IMR-90 (cell line): Measurements from ENCODE around the gene ELMO1. TPM values are rescaled to one million over a fixed set of nuclear protein-coding genes. Genes with fewer than 3 reads are reported as not detected.

Experiments used
- ATAC-seq: fragments of 200-7000 bp; cut with Tn5 transposase; 2 replicates; pipeline ENCODE4 v1.9.1; 2020; ENCODE audit warnings: low read depth, mild to moderate bottlenecking, moderate library complexity
- BruUV-seq: library from RNA; stranded (reverse); fragments of 400-500 nt; replicated peaks from 2 replicates; lab custom pipeline; 2021; lab: Mats Ljungman, UMichigan
- CTCF ChIA-PET: fragments of 300-600 bp; formaldehyde crosslinking; extraction: SDS; loops from one replicate; lab custom pipeline; 2021; ENCODE audit warnings: antibody characterized with exemption; lab: Yijun Ruan, JAX
- POLR2A ChIA-PET: fragments of 300-600 bp; sonication (Branson Sonifier 250); formaldehyde crosslinking; loops from one replicate; lab custom pipeline; 2022; ENCODE audit warnings: antibody characterized with exemption; ENCODE audit not compliant: unreplicated experiment; lab: Charles Lee
- DNase-seq: peaks from one replicate; pipeline ENCODE4 v3.0.0; 2013
- H2AFZ ChIP-seq: replicated peaks from 2 replicates; pipeline ENCODE3; 2013; ENCODE audit warnings: low read length, mild to moderate bottlenecking; ENCODE audit not compliant: poor library complexity
- H2AK5ac ChIP-seq: 2 replicates; pipeline ENCODE4 v1.6.1; 2013; ENCODE audit warnings: low read depth, low read length, inconsistent platforms
- H2AK9ac ChIP-seq: replicated peaks from 2 replicates; pipeline ENCODE3; 2013; ENCODE audit warnings: mild to moderate bottlenecking, low read depth, low read length, moderate library complexity; ENCODE audit not compliant: poor library complexity
- H2BK120ac ChIP-seq: 2 replicates; pipeline ENCODE4 v1.6.1; 2013; ENCODE audit warnings: low read depth, low read length, inconsistent platforms
- H2BK15ac ChIP-seq: 3 replicates; pipeline ENCODE4 v1.6.1; 2013; ENCODE audit warnings: low read depth, low read length, inconsistent platforms
- H2BK20ac ChIP-seq: 2 replicates; pipeline ENCODE4 v1.6.1; 2013; ENCODE audit warnings: low read depth, mild to moderate bottlenecking, inconsistent platforms, low read length, moderate library complexity
- H2BK5ac ChIP-seq: 2 replicates; pipeline ENCODE4 v1.6.1; 2013; ENCODE audit warnings: mild to moderate bottlenecking, low read depth, low read length, inconsistent platforms; ENCODE audit not compliant: poor library complexity, severe bottlenecking
- H3K14ac ChIP-seq: replicated peaks from 2 replicates; pipeline ENCODE4 v1.6.1; 2013; ENCODE audit warnings: low read depth, low read length, inconsistent platforms
- H3K18ac ChIP-seq: 2 replicates; pipeline ENCODE4 v1.6.1; 2013; ENCODE audit warnings: low read depth, low read length, control low read depth
- H3K23ac ChIP-seq: 2 replicates; pipeline ENCODE4 v1.6.1; 2013; ENCODE audit warnings: low read depth, low read length, inconsistent platforms
- H3K27ac ChIP-seq: 2 replicates; pipeline ENCODE4 v1.5.1; 2013; ENCODE audit warnings: mild to moderate bottlenecking, control low read depth, low read length; ENCODE audit not compliant: insufficient read depth
- H3K27me3 ChIP-seq: 2 replicates; pipeline ENCODE4 v1.6.1; 2013; ENCODE audit warnings: low read length; ENCODE audit not compliant: control insufficient read depth, insufficient read depth
- H3K36me3 ChIP-seq: 2 replicates; pipeline ENCODE4 v1.6.1; 2013; ENCODE audit warnings: low read length, mixed read lengths; ENCODE audit not compliant: control insufficient read depth, insufficient read depth
- H3K4ac ChIP-seq: 2 replicates; pipeline ENCODE4 v1.6.1; 2013; ENCODE audit warnings: low read depth, low read length, inconsistent platforms
- H3K4me1 ChIP-seq: 2 replicates; pipeline ENCODE4 v1.6.1; 2013; ENCODE audit warnings: low read length, mixed read lengths; ENCODE audit not compliant: control insufficient read depth, insufficient read depth
- H3K4me2 ChIP-seq: 2 replicates; pipeline ENCODE4 v1.6.1; 2013; ENCODE audit warnings: low read depth, mild to moderate bottlenecking, control low read depth, low read length, moderate library complexity
- H3K4me3 ChIP-seq: 2 replicates; pipeline ENCODE4 v1.5.1; 2013; ENCODE audit warnings: low read depth, mild to moderate bottlenecking, control low read depth, low read length, moderate library complexity; ENCODE audit not compliant: insufficient read depth
- H3K56ac ChIP-seq: 2 replicates; pipeline ENCODE4 v1.6.1; 2013; ENCODE audit warnings: low read length, inconsistent platforms; ENCODE audit not compliant: insufficient read depth; ENCODE audit errors: extremely low read depth
- H3K79me1 ChIP-seq, 2 experiments: 2 replicates each; pipeline ENCODE4 v1.6.1; 2013; ENCODE audit warnings: low read length in 2 of 2, inconsistent platforms in 1 of 2, low read depth in 1 of 2
- H3K9ac ChIP-seq: 2 replicates; pipeline ENCODE4 v1.6.1; 2013; ENCODE audit warnings: low read depth, low read length, control low read depth
- H3K9me1 ChIP-seq: 2 replicates; pipeline ENCODE4 v1.6.1; 2013; ENCODE audit warnings: low read length, inconsistent platforms; ENCODE audit not compliant: insufficient read depth
- H3K9me3 ChIP-seq: 2 replicates; pipeline ENCODE4 v1.6.1; 2013; ENCODE audit warnings: low read length; ENCODE audit not compliant: control insufficient read depth, insufficient read depth
- H4K20me1 ChIP-seq: 2 replicates; pipeline ENCODE4 v1.6.1; 2013; ENCODE audit warnings: low read length, inconsistent platforms; ENCODE audit not compliant: insufficient read depth
- H4K5ac ChIP-seq: 2 replicates; pipeline ENCODE4 v1.6.1; 2013; ENCODE audit warnings: mild to moderate bottlenecking, low read depth, low read length, control low read depth
- H4K8ac ChIP-seq, 2 experiments: 2 replicates each; pipeline ENCODE4 v1.6.1; 2013; ENCODE audit warnings: low read depth in 2 of 2, low read length in 2 of 2, control low read depth in 1 of 2, inconsistent platforms in 1 of 2
- H4K91ac ChIP-seq: 2 replicates; pipeline ENCODE4 v1.6.1; 2013; ENCODE audit warnings: low read depth, low read length, inconsistent platforms; ENCODE audit not compliant: insufficient read depth
- CEBPB ChIP-seq: IDR thresholded peaks from 2 replicates; pipeline ENCODE4 v1.6.1; 2012; ENCODE audit warnings: low read depth, low read length, improper control_type of control experiment
- MAZ ChIP-seq: IDR thresholded peaks from 2 replicates; pipeline ENCODE4 v1.6.1; 2012; ENCODE audit warnings: low read depth, mild to moderate bottlenecking, low read length, improper control_type of control experiment, moderate library complexity, borderline replicate concordance
- NFE2L2 ChIP-seq: fragments of 150-350 bp; IDR thresholded peaks from 2 replicates; pipeline ENCODE4 v1.6.1; 2016; ENCODE audit warnings: low read depth, mild to moderate bottlenecking, low read length
- POLR2A ChIP-seq: IDR thresholded peaks from 2 replicates; pipeline ENCODE4 v1.6.1; 2012; ENCODE audit warnings: mild to moderate bottlenecking, low read depth, low read length
- RAD21 ChIP-seq: IDR thresholded peaks from 2 replicates; pipeline ENCODE4 v1.6.1; 2012; ENCODE audit warnings: low read length, improper control_type of control experiment
- RCOR1 ChIP-seq: IDR thresholded peaks from 2 replicates; pipeline ENCODE4 v1.6.1; 2012; ENCODE audit warnings: mild to moderate bottlenecking, low read length, improper control_type of control experiment; ENCODE audit not compliant: insufficient replicate concordance
- SMC3 ChIP-seq: fragments of 150-350 bp; IDR thresholded peaks from 2 replicates; pipeline ENCODE4 v1.6.1; 2016; ENCODE audit warnings: low read depth, mild to moderate bottlenecking, antibody characterized with exemption, low read length, moderate library complexity
- WGBS, 2 experiments: methylation state at CpG; one replicate each; pipeline versions ENCODE4 v1.1.5 to v1.1.7; 2013; ENCODE audit warnings: missing lambda C conversion rate in 2 of 2; ENCODE audit not compliant: insufficient read length in 1 of 2; ENCODE audit errors: extremely low coverage in 2 of 2; 5-methylcytosine and 5-hydroxymethylcytosine counted together
- dilution Hi-C: fragments of 300-500 bp; cut with HindIII; formaldehyde crosslinking; loops from one replicate; pipeline ENCODE4 v1.14.3; 2018; ENCODE audit warnings: low sequenced_read_pairs; ENCODE audit not compliant: unreplicated experiment
- in situ Hi-C: fragments of 300-500 bp; cut with MboI; formaldehyde crosslinking; loops from 3 replicates; pipeline ENCODE4 v1.14.3; 2019; ENCODE audit warnings: low sequenced_read_pairs, inconsistent platforms, mixed read lengths
- intact Hi-C: fragments of 100-400 bp; cut with micrococcal nuclease; formaldehyde crosslinking; loops from 2 replicates; pipeline ENCODE4 v1.10.0; 2022
- polyA plus RNA-seq, 3 experiments: library from polyadenylated mRNA; depleted of rRNA; stranded (reverse); fragments of >200 nt; gene quantifications; 2 replicates each; pipeline ENCODE4 v1.2.3, GENCODE V29; 2012; ENCODE audit warnings: low replicate concordance in 1 of 3
- total RNA-seq: library from RNA; depleted of rRNA; stranded (reverse); fragments of >200 nt; gene quantifications from 2 replicates; pipeline ENCODE4 v1.2.3, GENCODE V29; 2012
- TF ChIP-seq, protein P1 (sequence below): fragments of 150-350 bp; IDR thresholded peaks from 2 replicates; pipeline ENCODE4 v1.6.1; 2017; ENCODE audit warnings: mild to moderate bottlenecking, antibody characterized with exemption, low read length, low read depth
- TF ChIP-seq, protein P2 (sequence below): fragments of 150-350 bp; IDR thresholded peaks from 2 replicates; pipeline ENCODE4 v1.6.1; 2016; ENCODE audit warnings: low read depth, mild to moderate bottlenecking, low read length, moderate library complexity, borderline replicate concordance

ELMO1 gene
- total and polyA plus RNA-seq, 2 of the 4 experiments (the other 2 are of a cell fraction) = 0.03 TPM; not detected in 1

DNA sequence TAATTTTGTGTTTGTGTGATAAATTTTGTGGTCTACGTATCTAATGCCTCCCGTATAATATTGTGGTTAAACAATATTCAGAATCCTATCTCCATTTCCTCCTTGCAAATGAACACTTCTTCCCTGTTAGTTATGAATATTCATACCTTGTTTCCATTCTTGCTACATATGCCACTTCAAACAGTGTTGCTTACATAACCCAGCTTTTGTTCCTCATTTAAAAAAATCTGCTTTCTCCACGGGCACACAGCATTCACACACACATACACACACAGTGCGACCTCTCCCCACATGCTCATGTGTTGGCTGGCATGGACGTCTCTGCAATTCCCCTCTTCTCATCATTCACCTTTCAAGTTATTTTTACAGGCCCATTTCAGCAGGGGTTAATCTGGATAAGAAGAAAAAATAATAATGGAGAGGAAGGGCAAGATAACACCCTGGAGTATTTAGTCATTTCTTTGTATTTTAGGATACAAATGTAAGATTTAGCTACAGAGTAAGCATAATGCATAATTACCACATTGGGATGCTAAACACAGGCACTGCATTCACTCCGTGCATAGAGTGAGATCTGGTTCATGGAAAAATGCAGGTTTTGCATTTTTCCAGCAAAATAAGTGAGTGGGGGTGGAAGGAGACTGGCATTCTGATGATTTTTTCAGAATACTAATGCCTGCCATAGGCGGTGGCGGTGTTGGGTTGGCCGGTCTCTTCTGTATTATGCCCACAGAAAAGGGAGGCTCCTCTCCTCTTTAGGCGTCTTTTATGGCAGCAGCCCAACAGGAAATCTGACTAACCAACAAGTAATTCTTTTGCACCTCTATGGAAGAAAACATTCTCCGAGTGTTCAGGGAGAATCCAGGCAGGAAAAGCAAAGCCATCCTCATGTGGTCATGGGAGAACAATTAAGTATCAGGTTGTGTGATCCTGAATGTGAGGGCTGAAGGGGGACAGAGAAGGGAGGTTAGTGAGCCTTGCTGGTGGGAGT is 31.7 kb upstream of the ELMO1 start (continued):
- TF ChIP-seq, protein P1, sequence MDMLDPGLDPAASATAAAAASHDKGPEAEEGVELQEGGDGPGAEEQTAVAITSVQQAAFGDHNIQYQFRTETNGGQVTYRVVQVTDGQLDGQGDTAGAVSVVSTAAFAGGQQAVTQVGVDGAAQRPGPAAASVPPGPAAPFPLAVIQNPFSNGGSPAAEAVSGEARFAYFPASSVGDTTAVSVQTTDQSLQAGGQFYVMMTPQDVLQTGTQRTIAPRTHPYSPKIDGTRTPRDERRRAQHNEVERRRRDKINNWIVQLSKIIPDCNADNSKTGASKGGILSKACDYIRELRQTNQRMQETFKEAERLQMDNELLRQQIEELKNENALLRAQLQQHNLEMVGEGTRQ = no peak

DNA sequence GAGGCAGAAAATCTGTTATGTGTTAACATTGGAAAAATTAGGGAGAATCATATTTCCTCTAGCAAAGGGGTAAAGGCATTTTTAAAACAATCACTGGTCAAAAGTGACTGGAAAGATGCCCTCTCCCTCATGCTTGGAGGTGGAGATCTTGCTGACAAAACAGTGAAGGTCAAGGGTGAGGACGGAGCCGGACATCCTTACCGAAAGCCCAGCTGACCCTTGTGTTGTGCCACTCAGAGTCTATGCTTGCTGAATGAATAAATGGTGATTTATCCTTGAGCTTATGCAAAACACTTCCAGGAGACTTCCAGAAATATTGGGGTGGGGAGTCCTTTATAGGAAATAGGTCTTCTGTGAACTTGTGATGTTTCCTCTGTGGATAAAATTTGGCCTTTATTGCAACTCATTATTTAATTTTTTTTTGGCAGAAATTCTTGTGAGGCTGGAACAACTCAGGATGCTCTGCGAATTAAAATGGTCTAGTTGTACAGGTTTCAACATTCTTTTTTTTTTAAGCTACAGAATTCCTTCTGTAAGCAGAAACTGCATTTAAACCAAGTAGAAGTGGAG is 28.3 kb upstream of the ELMO1 start:
- H2BK120ac ChIP-seq = no peak overlapping the region
- H3K23ac ChIP-seq = no peak overlapping the region
- H4K91ac ChIP-seq = no peak overlapping the region
- H2AK5ac ChIP-seq = no peak overlapping the region
- no peak overlapping the region for H2BK20ac ChIP-seq
- no peaks in the 10 kb centered on the region for H3K4me1 ChIP-seq
- no peak overlapping the region for H3K56ac ChIP-seq
- no peak overlapping the region for H3K18ac ChIP-seq
- H4K20me1 ChIP-seq = no peaks in the 10 kb centered on the region
- no peaks in the 10 kb centered on the region for H3K9me1 ChIP-seq
- no peak overlapping the region for H3K4me3 ChIP-seq
- no peak overlapping the region for H4K8ac ChIP-seq
- intact Hi-C loops = no loop called here
- DNase-seq (no peak), ATAC-seq (no peak)
- in situ Hi-C loops = no loop called here
- ChIA-PET POLR2A (no interaction called here), CTCF (no interaction called here)
- H2AFZ ChIP-seq = no peak overlapping the region
- dilution Hi-C loops = no loop called here
- H2BK5ac ChIP-seq = no peak overlapping the region
- no peaks in the 10 kb centered on the region for H3K27me3 ChIP-seq
- H4K5ac ChIP-seq = no peak overlapping the region
- no peaks in the 10 kb centered on the region for H3K79me1 ChIP-seq
- no CpG with 5 or more reads among the region's 4 CpGs for WGBS, 2 experiments
- no peak overlapping the region for H3K9ac ChIP-seq
- no TSS peak for BruUV-seq
- no peak overlapping the region for H2AK9ac ChIP-seq
- H3K4ac ChIP-seq = no peak overlapping the region
- H2BK15ac ChIP-seq = no peak overlapping the region
- H3K27ac ChIP-seq = no peak overlapping the region
- no peaks in the 10 kb centered on the region for H3K36me3 ChIP-seq
- H3K9me3 ChIP-seq = peaks cover 8% of the 10 kb centered on the region
- TF ChIP-seq, protein P2, sequence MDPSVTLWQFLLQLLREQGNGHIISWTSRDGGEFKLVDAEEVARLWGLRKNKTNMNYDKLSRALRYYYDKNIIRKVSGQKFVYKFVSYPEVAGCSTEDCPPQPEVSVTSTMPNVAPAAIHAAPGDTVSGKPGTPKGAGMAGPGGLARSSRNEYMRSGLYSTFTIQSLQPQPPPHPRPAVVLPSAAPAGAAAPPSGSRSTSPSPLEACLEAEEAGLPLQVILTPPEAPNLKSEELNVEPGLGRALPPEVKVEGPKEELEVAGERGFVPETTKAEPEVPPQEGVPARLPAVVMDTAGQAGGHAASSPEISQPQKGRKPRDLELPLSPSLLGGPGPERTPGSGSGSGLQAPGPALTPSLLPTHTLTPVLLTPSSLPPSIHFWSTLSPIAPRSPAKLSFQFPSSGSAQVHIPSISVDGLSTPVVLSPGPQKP = no peak
- TF ChIP-seq RAD21 (no peak), NFE2L2 (no peak), CEBPB (no peak), MAZ (no peak), POLR2A (no peak), SMC3 (no peak), RCOR1 (no peak)
- H3K4me2 ChIP-seq = no peak overlapping the region
- H3K14ac ChIP-seq = no peak overlapping the region
